AG04450 (cell line): ENCODE data around the gene DCAKD. TPM values are rescaled to one million over a fixed set of nuclear protein-coding genes. Genes with fewer than 3 reads are reported as not detected.

Source experiments
- CTCF ChIA-PET: fragments of 300-600, 350-600 bp; formaldehyde crosslinking; extraction: SDS; loops from one replicate; lab custom pipeline; 2022; ENCODE audit warnings: antibody characterized with exemption, inconsistent platforms; lab: Charles Lee
- POLR2A ChIA-PET: fragments of 350-600 bp; formaldehyde crosslinking; extraction: SDS; loops from one replicate; lab custom pipeline; 2021; ENCODE audit warnings: antibody characterized with exemption, inconsistent platforms; lab: Yijun Ruan, JAX
- DNase-seq: peaks from one replicate; pipeline ENCODE4 v3.0.0-alpha.2; 2011; ENCODE audit warnings: low read depth, low spot score
- H3K27ac ChIP-seq: one replicate; pipeline ENCODE4 v1.5.1; 2012; ENCODE audit warnings: low read depth, low read length, control low read depth
- H3K27me3 ChIP-seq: one replicate; pipeline ENCODE4 v1.6.0; 2012; ENCODE audit warnings: low read length; ENCODE audit not compliant: control insufficient read depth, insufficient read depth
- H3K4me3 ChIP-seq: 2 replicates; pipeline ENCODE4 v1.5.1; 2011; ENCODE audit warnings: mild to moderate bottlenecking, low read depth, low read length, control low read depth
- H3K9me3 ChIP-seq: 2 replicates; pipeline ENCODE4 v1.5.1; 2012; ENCODE audit warnings: low read length; ENCODE audit not compliant: control insufficient read depth, insufficient read depth
- polyA plus RNA-seq: library from polyadenylated mRNA; depleted of rRNA; stranded (reverse); fragments of >200 nt; gene quantifications from 2 replicates; pipeline ENCODE4 v1.2.3, GENCODE V29; 2011
- TF ChIP-seq, protein P1 (sequence below): IDR thresholded peaks from 2 replicates; pipeline ENCODE4 v1.5.1; 2011; ENCODE audit warnings: low read depth, low read length, control low read depth, inconsistent platforms

DCAKD gene
- polyA plus RNA-seq, 1 experiment = 21.8 TPM

DNA sequence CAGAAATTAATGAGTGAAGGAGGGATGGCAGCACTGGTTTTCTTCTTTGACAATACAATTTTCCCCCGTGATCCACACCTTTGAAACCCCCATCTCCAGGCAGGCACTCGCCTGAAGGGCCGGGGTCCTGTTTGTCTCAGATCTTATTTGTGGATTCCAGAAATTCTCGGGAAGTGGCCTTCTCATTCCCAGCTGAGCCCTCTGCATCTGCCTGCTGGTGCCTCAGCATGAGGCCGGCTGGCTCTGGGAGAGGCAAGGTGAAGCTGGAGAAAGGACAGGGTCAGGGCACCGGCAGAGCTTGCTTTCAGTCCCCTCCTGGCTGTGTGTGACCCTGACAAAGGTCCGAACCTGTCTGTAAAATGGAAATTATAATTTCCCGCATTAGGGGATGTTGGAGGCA is 47.6 kb downstream of the DCAKD start:
- CTCF ChIA-PET = no interaction called here
- no peaks in the 10 kb centered on the region for H3K9me3 ChIP-seq
- peaks cover 28% of the 10 kb centered on the region for H3K27me3 ChIP-seq
- no peak overlapping the region for H3K27ac ChIP-seq
- POLR2A ChIA-PET = interaction anchor here (0.6 kb wide), 1 partner anchor 147 kb away, joined by 3 read pairs; no protein-coding TSS in a partner anchor
- no peak overlapping the region for H3K4me3 ChIP-seq
- DNase-seq = no peak
- TF ChIP-seq, protein P1, sequence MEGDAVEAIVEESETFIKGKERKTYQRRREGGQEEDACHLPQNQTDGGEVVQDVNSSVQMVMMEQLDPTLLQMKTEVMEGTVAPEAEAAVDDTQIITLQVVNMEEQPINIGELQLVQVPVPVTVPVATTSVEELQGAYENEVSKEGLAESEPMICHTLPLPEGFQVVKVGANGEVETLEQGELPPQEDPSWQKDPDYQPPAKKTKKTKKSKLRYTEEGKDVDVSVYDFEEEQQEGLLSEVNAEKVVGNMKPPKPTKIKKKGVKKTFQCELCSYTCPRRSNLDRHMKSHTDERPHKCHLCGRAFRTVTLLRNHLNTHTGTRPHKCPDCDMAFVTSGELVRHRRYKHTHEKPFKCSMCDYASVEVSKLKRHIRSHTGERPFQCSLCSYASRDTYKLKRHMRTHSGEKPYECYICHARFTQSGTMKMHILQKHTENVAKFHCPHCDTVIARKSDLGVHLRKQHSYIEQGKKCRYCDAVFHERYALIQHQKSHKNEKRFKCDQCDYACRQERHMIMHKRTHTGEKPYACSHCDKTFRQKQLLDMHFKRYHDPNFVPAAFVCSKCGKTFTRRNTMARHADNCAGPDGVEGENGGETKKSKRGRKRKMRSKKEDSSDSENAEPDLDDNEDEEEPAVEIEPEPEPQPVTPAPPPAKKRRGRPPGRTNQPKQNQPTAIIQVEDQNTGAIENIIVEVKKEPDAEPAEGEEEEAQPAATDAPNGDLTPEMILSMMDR = no peak

DNA sequence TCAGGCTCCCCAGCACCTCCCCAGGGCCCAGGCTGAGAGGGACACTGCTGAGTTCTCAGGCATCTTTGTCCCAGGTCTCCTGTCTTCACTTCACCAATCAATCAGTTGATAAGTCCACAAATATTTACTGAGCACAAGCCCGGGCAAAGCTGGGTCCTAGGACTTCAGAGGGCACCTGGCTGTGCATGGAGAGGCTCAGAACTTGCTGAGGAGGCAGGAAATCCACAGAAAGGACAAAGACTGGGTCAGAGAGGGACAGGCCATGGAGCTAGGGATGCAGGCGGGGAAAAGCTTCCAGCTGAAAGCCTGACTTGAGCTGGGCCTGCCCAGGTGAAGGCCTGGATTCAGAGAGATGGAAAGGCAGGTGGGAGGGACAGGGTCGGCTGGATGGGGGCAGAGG is 50.1 kb downstream of the DCAKD start:
- Histone ChIP-seq H3K27me3 (peaks cover 38% of the 10 kb centered on the region), H3K4me3 (no peak overlapping the region), H3K9me3 (no peaks in the 10 kb centered on the region; the same call in 1 of the 2 replicates), H3K27ac (no peak overlapping the region)
- ChIA-PET CTCF (no interaction called here), POLR2A (no interaction called here)
- TF ChIP-seq, protein P1 = no peak
- no peak for DNase-seq

DNA sequence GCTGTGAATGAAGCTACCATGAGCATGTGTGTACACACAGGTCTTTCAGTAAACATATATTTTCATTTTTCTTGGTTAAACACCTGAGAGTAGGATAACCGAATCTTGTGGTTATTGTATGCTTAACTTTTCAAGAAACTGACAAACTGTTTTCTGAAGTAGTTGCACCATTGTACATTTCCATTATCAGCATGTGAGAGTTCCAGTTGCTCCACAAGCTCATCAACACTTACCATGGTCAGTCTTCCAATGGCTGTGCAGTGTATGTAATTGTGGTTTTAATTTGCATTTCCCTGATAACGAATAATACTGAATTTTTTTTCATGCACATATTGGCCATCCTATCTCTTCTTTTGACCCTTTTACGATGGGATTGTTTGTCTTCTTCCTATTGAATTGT is 52.0 kb downstream of the DCAKD start:
- POLR2A ChIA-PET = no interaction called here
- H3K9me3 ChIP-seq = no peaks in the 10 kb centered on the region; the same call in 1 of the 2 replicates
- CTCF ChIA-PET = no interaction called here
- DNase-seq = no peak
- TF ChIP-seq, protein P1 = no peak
- no peak overlapping the region for H3K4me3 ChIP-seq
- no peak overlapping the region for H3K27ac ChIP-seq
- peaks cover 38% of the 10 kb centered on the region for H3K27me3 ChIP-seq

DNA sequence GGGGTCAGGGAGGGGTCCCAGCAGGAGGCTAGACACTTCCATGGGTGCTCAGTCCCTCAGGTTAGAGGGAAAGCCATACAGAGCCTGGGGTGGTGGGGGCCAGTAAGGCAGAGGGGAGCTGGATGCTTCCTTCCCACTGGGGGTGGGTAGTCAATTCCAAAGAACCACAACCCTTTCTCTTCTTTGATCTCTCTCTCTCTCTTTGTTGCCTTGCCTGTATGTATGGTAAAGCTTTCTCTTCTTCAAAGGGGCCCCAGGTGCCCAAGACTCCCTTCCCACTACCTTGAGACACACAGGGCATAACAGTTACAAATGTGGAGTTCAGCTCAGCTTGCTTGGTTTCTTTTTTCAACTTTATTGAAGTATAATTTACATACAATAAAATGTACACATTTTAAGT is 52.8 kb downstream of the DCAKD start:
- TF ChIP-seq, protein P1 = no peak
- peaks cover 35% of the 10 kb centered on the region for H3K27me3 ChIP-seq
- CTCF ChIA-PET = interaction anchor here (0.9 kb wide), 1 partner anchor 78 kb away, joined by 3 read pairs; no protein-coding TSS in a partner anchor
- POLR2A ChIA-PET = no interaction called here
- no peak for DNase-seq
- H3K27ac ChIP-seq = no peak overlapping the region
- H3K9me3 ChIP-seq = no peaks in the 10 kb centered on the region; the same call in 1 of the 2 replicates
- H3K4me3 ChIP-seq = no peak overlapping the region

DNA sequence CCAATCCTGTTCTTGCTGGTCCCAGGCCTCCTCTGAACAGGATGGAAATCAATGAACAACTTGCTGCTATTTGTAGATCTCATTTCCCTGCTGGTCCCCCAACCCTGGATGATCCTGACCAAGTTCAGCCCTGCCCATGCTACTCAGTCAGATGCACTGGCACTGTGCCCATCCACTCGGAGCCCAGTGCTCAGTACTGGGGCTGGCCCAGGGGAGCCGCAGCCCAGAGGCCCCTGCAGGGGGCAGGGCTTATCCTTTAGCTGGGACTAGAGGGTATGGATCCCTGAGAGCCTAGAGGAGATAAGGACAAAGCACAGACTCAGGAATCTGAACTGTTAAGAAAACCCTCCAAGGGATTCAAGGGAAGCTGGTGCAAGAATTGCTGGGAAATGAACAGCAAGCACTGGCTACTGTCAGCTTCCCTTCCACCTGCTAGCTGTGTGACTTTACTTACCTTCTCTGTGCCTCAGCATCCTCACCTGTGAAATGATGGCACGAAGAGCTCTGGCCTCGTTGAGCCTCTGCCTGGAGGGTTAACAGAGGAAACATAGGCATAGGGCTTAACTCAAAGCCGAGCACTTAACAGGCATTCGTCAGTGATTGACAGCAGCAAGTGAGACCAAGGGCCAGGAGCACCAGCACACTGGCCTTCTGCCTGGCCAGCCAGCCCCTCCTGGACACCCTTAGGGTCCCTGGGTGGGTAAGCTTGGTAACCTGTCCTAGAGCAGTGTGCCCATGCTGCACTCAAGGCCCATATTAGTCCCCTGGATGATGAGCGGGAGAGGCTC is 53.5 kb downstream of the DCAKD start:
- peaks cover 35% of the 10 kb centered on the region for H3K27me3 ChIP-seq
- no peak for DNase-seq
- ChIA-PET CTCF (interaction anchor here (0.9 kb wide), 1 partner anchor 77 kb away, joined by 3 read pairs; no protein-coding TSS in a partner anchor), POLR2A (no interaction called here)
- H3K9me3 ChIP-seq = no peaks in the 10 kb centered on the region; the same call in 1 of the 2 replicates
- no peak overlapping the region for H3K4me3 ChIP-seq
- no peak overlapping the region for H3K27ac ChIP-seq
- TF ChIP-seq, protein P1 = no peak; the same call in 1 of the 2 replicates
